ENCODE measurements around the gene SHC4. TPM values are rescaled to one million over a fixed set of nuclear protein-coding genes. Genes with fewer than 3 reads are reported as not detected.

Gene SHC4
- total and polyA plus RNA-seq, 9 of the 15 experiments (the other 6 are each of a cell fraction or from before 2014, with no cell fraction given): 0.43 to 1.2 (median 0.67) TPM

- TF ChIP-seq MCM3 (IDR thresholded peaks at IDR 0.05) (no peak), ZNF75A (CRISPR knock-in tag; IDR thresholded peaks at IDR 0.05) (peak; percentile 78; the same call in 1 of the 2 replicates), GTF2B (IDR thresholded peaks at IDR 0.05; ENCODE audit: extremely low read depth, insufficient read length) (no peak), ILK (tag; IDR thresholded peaks at IDR 0.05; ENCODE audit: borderline replicate concordance, low read depth) (no peak), MTA1 (IDR thresholded peaks at IDR 0.05; ENCODE audit: borderline replicate concordance) (no peak), SMARCA5 (IDR thresholded peaks at IDR 0.05) (no peak), ZNF766 (CRISPR knock-in tag; conservative IDR thresholded peaks at IDR 0.05) (no peak), BCL6 (CRISPR knock-in tag; IDR thresholded peaks at IDR 0.05) (no peak), TFE3 (CRISPR knock-in tag; IDR thresholded peaks at IDR 0.05) (no peak), DLX4 (CRISPR knock-in tag; IDR thresholded peaks at IDR 0.05) (no peak), ZC3H11A (IDR thresholded peaks at IDR 0.05; ENCODE audit: low read depth, low read length) (no peak), SAFB2 (IDR thresholded peaks at IDR 0.05; ENCODE audit: borderline replicate concordance, low read depth, low read length, severe bottlenecking) (no peak), KLF13 (tag; IDR thresholded peaks at IDR 0.05; ENCODE audit: borderline replicate concordance, low read depth) (no peak), PRDM10 (IDR thresholded peaks at IDR 0.05; ENCODE audit: partially characterized antibody) (no peak), FUS (optimal IDR thresholded peaks at IDR 0.05; ENCODE audit: low read depth, low read length) (no peak), NR4A1 (CRISPR knock-in tag; IDR thresholded peaks at IDR 0.05) (no peak), NR4A1 (tag; IDR thresholded peaks at IDR 0.05) (no peak), MAZ (CRISPR knock-in tag; conservative IDR thresholded peaks at IDR 0.05 in 1 of 2, IDR thresholded peaks at IDR 0.05 in 1 of 2) (no peak), FOS (IDR thresholded peaks at IDR 0.05; ENCODE audit: extremely low read depth, insufficient read length) (no peak), TCF15 (CRISPR knock-in tag; IDR thresholded peaks at IDR 0.05) (no peak), HDAC3 (IDR thresholded peaks at IDR 0.05; ENCODE audit: borderline replicate concordance, partially characterized antibody) (no peak), ZNF324 (CRISPR knock-in tag; IDR thresholded peaks at IDR 0.05) (no peak), E2F5 (CRISPR knock-in tag; IDR thresholded peaks at IDR 0.05) (no peak)
Measured at GRCh38 chr15:48858401-48858800, 105.3 kb downstream of the SHC4 start (continued).

Measured in K562 (cell line).